GM12874 (cell line): ENCODE results near the gene GPR4.

Experiments used
- CTCF ChIP-seq: IDR thresholded peaks from 2 replicates; pipeline ENCODE4 v1.5.1; 2011; ENCODE audit warnings: low read depth, mild to moderate bottlenecking, control low read depth, low read length, moderate library complexity; ENCODE audit not compliant: insufficient read depth

Gene GPR4

GRCh38 chr19:45615795-45616703 lies 14.0 kb upstream of the GPR4 start:
- no peak for TF ChIP-seq CTCF

GRCh38 chr19:45613926-45614725 lies 12.1 kb upstream of the GPR4 start:
- no peak for TF ChIP-seq CTCF

GRCh38 chr19:45608948-45609347 lies 6.9 kb upstream of the GPR4 start:
- TF ChIP-seq CTCF = no peak

- peak; percentile 88 for TF ChIP-seq CTCF
Measured at GRCh38 chr19:45607071-45608029, 5.3 kb upstream of the GPR4 start.

GRCh38 chr19:45601115-45601514 lies 897 bp downstream of the GPR4 start:
- no peak for TF ChIP-seq CTCF

GRCh38 chr19:45600340-45600885 lies 1.6 kb downstream of the GPR4 start:
- TF ChIP-seq CTCF = no peak

- TF ChIP-seq CTCF = no peak
Measured at GRCh38 chr19:45599286-45599685, 2.7 kb downstream of the GPR4 start.
